GM13976 (cell line): ENCODE data around the gene ADAMTS2.

Source experiments
- DNase-seq: peaks from one replicate; pipeline ENCODE4 v3.0.0; 2012; ENCODE audit warnings: low spot score
- CTCF ChIP-seq: IDR thresholded peaks from 2 replicates; pipeline ENCODE4 v1.5.1; 2012; ENCODE audit warnings: borderline replicate concordance, mild to moderate bottlenecking; ENCODE audit not compliant: insufficient read depth; ENCODE audit errors: extremely low read depth, missing control alignments, control extremely low read depth
- in situ Hi-C: fragments of 300-500 bp; cut with MboI; formaldehyde crosslinking; loops from one replicate; pipeline ENCODE4 v1.12.0; 2022; ENCODE audit warnings: low sequenced_read_pairs, mixed read lengths, inconsistent platforms; ENCODE audit not compliant: unreplicated experiment

Gene ADAMTS2

GRCh38 chr5:179176571-179177230 lies 168.6 kb downstream of the ADAMTS2 start:
- in situ Hi-C loops = no loop called here

GRCh38 chr5:179176166-179176565 lies 169.1 kb downstream of the ADAMTS2 start:
- TF ChIP-seq CTCF = no peak
- in situ Hi-C loops = no loop called here
- DNase-seq = no peak

More at GRCh38 chr5:179176571-179177230, 168.6 kb downstream of the ADAMTS2 start:
- DNase-seq = no peak
- TF ChIP-seq CTCF = no peak

- TF ChIP-seq CTCF = no peak
- in situ Hi-C loops = loop anchor here (25.0 kb wide), 1 partner anchor 315 kb away; no protein-coding TSS in a partner anchor
- no peak for DNase-seq
Measured at GRCh38 chr5:179171816-179172745, 173.2 kb downstream of the ADAMTS2 start.

GRCh38 chr5:179171251-179171815 lies 173.9 kb downstream of the ADAMTS2 start:
- no peak for DNase-seq
- in situ Hi-C loops = loop anchor here (25.0 kb wide), 1 partner anchor 316 kb away; no protein-coding TSS in a partner anchor
- no peak for TF ChIP-seq CTCF

- TF ChIP-seq CTCF = no peak
- DNase-seq = no peak
- in situ Hi-C loops = loop anchor here (25.0 kb wide), 1 partner anchor 317 kb away; no protein-coding TSS in a partner anchor
Measured at GRCh38 chr5:179170606-179171005, 174.7 kb downstream of the ADAMTS2 start.

- TF ChIP-seq CTCF = no peak
- in situ Hi-C loops = loop anchor here (25.0 kb wide), 1 partner anchor 317 kb away; no protein-coding TSS in a partner anchor
- DNase-seq = no peak
Measured at GRCh38 chr5:179169836-179170235, 175.4 kb downstream of the ADAMTS2 start.
